Liver (tissue), 9 donors: Measurements from ENCODE around the gene UCN2. TPM values are rescaled to one million over a fixed set of nuclear protein-coding genes. Genes with fewer than 3 reads are reported as not detected.

Experiments
- DNase-seq: peaks from one replicate; pipeline ENCODE4 v3.0.0-alpha.2; 2017; ENCODE audit warnings: low spot score
- H3K27ac ChIP-seq, 2 donors: one replicate each; pipeline ENCODE4 v1.7.0; 2013; ENCODE audit warnings: inconsistent platforms in 2 of 2, low read length in 2 of 2, control low read depth in 1 of 2, low read depth in 1 of 2, mild to moderate bottlenecking in 1 of 2
- H3K27me3 ChIP-seq, 4 donors: one replicate each; pipeline versions ENCODE4 v1.6.1 to v1.7.0; 2013; ENCODE audit warnings: low read length in 3 of 4, inconsistent platforms in 1 of 4, mild to moderate bottlenecking in 1 of 4, moderate library complexity in 1 of 4; ENCODE audit not compliant: control insufficient read depth in 4 of 4, insufficient read depth in 4 of 4
- H3K36me3 ChIP-seq, 4 donors: one replicate each; pipeline versions ENCODE4 v1.6.1 to v1.7.0; 2013; ENCODE audit warnings: low read length in 3 of 4, mild to moderate bottlenecking in 3 of 4, low read depth in 1 of 4, moderate library complexity in 1 of 4; ENCODE audit not compliant: control insufficient read depth in 4 of 4, insufficient read depth in 3 of 4
- H3K4me1 ChIP-seq, 4 donors: one replicate each; pipeline versions ENCODE4 v1.6.1 to v1.7.0; 2013; ENCODE audit warnings: low read length in 3 of 4, mild to moderate bottlenecking in 3 of 4, moderate library complexity in 1 of 4; ENCODE audit not compliant: control insufficient read depth in 4 of 4, insufficient read depth in 4 of 4
- H3K4me3 ChIP-seq, 3 donors: one replicate each; pipeline versions ENCODE4 v1.6.1 to v1.7.0; 2013; ENCODE audit warnings: low read length in 3 of 3, control low read depth in 1 of 3, low read depth in 1 of 3, mild to moderate bottlenecking in 1 of 3
- H3K9ac ChIP-seq, 2 donors: one replicate each; pipeline ENCODE4 v1.7.0; 2013; ENCODE audit warnings: low read length in 2 of 2, mild to moderate bottlenecking in 2 of 2, moderate library complexity in 2 of 2, control low read depth in 1 of 2, low read depth in 1 of 2
- H3K9me3 ChIP-seq, 4 donors: one replicate each; pipeline versions ENCODE4 v1.6.1 to v1.7.0; 2013; ENCODE audit warnings: low read length in 3 of 4; ENCODE audit not compliant: control insufficient read depth in 4 of 4
- ATF3 ChIP-seq: IDR thresholded peaks from 2 replicates; pipeline ENCODE4 v1.6.1; 2016; ENCODE audit warnings: antibody characterized with exemption
- EGR1 ChIP-seq, 2 donors: IDR thresholded peaks; 2 replicates each; pipeline ENCODE4 v1.6.1; 2016 to 2018; ENCODE audit warnings: antibody characterized with exemption in 2 of 2, low read depth in 2 of 2
- FOXA1 ChIP-seq: IDR thresholded peaks from 2 replicates; pipeline ENCODE4 v1.6.1; 2016; ENCODE audit warnings: antibody characterized with exemption
- FOXA2 ChIP-seq: IDR thresholded peaks from 2 replicates; pipeline ENCODE4 v1.6.1; 2016; ENCODE audit warnings: antibody characterized with exemption
- GABPA ChIP-seq, 2 donors: IDR thresholded peaks in 1 of 2; conservative IDR thresholded peaks in 1 of 2; 2 replicates each; pipeline ENCODE4 v1.6.1; 2016; ENCODE audit warnings: antibody characterized with exemption in 2 of 2, mild to moderate bottlenecking in 1 of 2, moderate library complexity in 1 of 2
- HNF4A ChIP-seq, 2 donors: conservative IDR thresholded peaks; 2 replicates each; pipeline ENCODE4 v1.6.1; 2016; ENCODE audit warnings: antibody characterized with exemption in 2 of 2, mild to moderate bottlenecking in 2 of 2
- HNF4G ChIP-seq: IDR thresholded peaks from 2 replicates; pipeline ENCODE4 v1.6.1; 2016; ENCODE audit warnings: antibody characterized with exemption
- JUND ChIP-seq, 2 donors: IDR thresholded peaks; 2 replicates each; pipeline ENCODE4 v1.6.1; 2016; ENCODE audit warnings: antibody characterized with exemption in 2 of 2
- MAX ChIP-seq: IDR thresholded peaks from 2 replicates; pipeline ENCODE4 v1.6.1; 2016; ENCODE audit warnings: antibody characterized with exemption
- NR2F2 ChIP-seq: IDR thresholded peaks from 2 replicates; pipeline ENCODE4 v1.6.1; 2016; ENCODE audit warnings: antibody characterized with exemption
- RAD21 ChIP-seq, 2 donors: IDR thresholded peaks; 2 replicates each; pipeline ENCODE4 v1.6.1; 2016; ENCODE audit warnings: antibody characterized with exemption in 2 of 2, mild to moderate bottlenecking in 2 of 2
- REST ChIP-seq: IDR thresholded peaks from 2 replicates; pipeline ENCODE4 v1.6.1; 2016; ENCODE audit warnings: antibody characterized with exemption, mild to moderate bottlenecking
- RXRA ChIP-seq, 2 donors: IDR thresholded peaks; 2 replicates each; pipeline ENCODE4 v1.6.1; 2017 to 2018; ENCODE audit warnings: antibody characterized with exemption in 2 of 2, mild to moderate bottlenecking in 1 of 2
- SP1 ChIP-seq: IDR thresholded peaks from 2 replicates; pipeline ENCODE4 v1.6.1; 2018; ENCODE audit warnings: antibody characterized with exemption, mild to moderate bottlenecking
- TAF1 ChIP-seq: conservative IDR thresholded peaks from 2 replicates; pipeline ENCODE4 v1.6.1; 2016; ENCODE audit warnings: antibody characterized with exemption, mild to moderate bottlenecking
- YY1 ChIP-seq: IDR thresholded peaks from 2 replicates; pipeline ENCODE4 v1.6.1; 2016; ENCODE audit warnings: antibody characterized with exemption, mild to moderate bottlenecking
- ZBTB33 ChIP-seq: IDR thresholded peaks from 2 replicates; pipeline ENCODE4 v1.6.1; 2016; ENCODE audit warnings: antibody characterized with exemption
- WGBS: extraction: QIAGEN DNeasy Blood & Tissue Kit; methylation state at CpG from one replicate; pipeline ENCODE4 v1.1.7; 2013; 5-methylcytosine and 5-hydroxymethylcytosine counted together
- polyA plus RNA-seq, 2 donors: library from polyadenylated mRNA; stranded (reverse) in 1 of 2; unstranded in 1 of 2; fragments of 200-250 nt in 1 of 2; fragments of >200 nt in 1 of 2; fragmentation: Nextera tagmentation in 1 of 2; extraction: Ambion mirVana in 1 of 2; gene quantifications; one replicate each; pipeline versions ENCODE4 v1.2.1 to v1.2.3, GENCODE V29; 2013 to 2015
- total RNA-seq, 2 donors: library from RNA; depleted of rRNA; stranded (reverse); fragments of >200 nt; gene quantifications; one replicate each; pipeline ENCODE4 v1.2.3, GENCODE V29; 2014
- donor health status: healthy.
- donor health status: healthy.
- donor health status: healthy.
- donor health status: healthy.
- donor health status: healthy.

The UCN2 gene
- total and polyA plus RNA-seq, 4 donors = 0.08 TPM; not detected in 3

GRCh38 chr3:48536116-48536515 is 27.5 kb downstream of the UCN2 start:
- Histone ChIP-seq H3K27me3 (no peaks in the 10 kb centered on the region), H3K4me3 (no peak overlapping the region), H3K9me3 (no peaks in the 10 kb centered on the region), H3K36me3 (peaks cover 0 to 2% (median 0%) of the 10 kb centered on the region in 4 donors), H3K27ac (no peak overlapping the region), H3K4me1 (no peaks in the 10 kb centered on the region), H3K9ac (no peak overlapping the region)
- TF ChIP-seq RAD21 (IDR thresholded peaks at IDR 0.05) (no peak), HNF4A (conservative IDR thresholded peaks at IDR 0.05) (no peak), FOXA2 (no peak), REST (no peak), YY1 (no peak), RXRA (IDR thresholded peaks at IDR 0.05) (no peak), EGR1 (IDR thresholded peaks at IDR 0.05; ENCODE audit: low read depth in 2 of 2) (no peak), TAF1 (no peak), FOXA1 (no peak), MAX (no peak), NR2F2 (no peak), JUND (IDR thresholded peaks at IDR 0.05) (no peak), HNF4G (no peak), ATF3 (no peak), GABPA (IDR thresholded peaks at IDR 0.05 in 1 of 2, conservative IDR thresholded peaks at IDR 0.05 in 1 of 2) (no peak)
- DNase-seq = no peak
- WGBS = 95% methylated on average over 19 of the region's 19 CpGs

GRCh38 chr3:48535578-48535977 is 28.0 kb downstream of the UCN2 start:
- no peak overlapping the region for H3K4me3 ChIP-seq
- H3K9me3 ChIP-seq = no peaks in the 10 kb centered on the region
- WGBS = 97% methylated on average over 4 of the region's 4 CpGs
- no peaks in the 10 kb centered on the region for H3K27me3 ChIP-seq
- no peaks in the 10 kb centered on the region for H3K4me1 ChIP-seq
- H3K36me3 ChIP-seq = peaks cover 0 to 2% (median 0%) of the 10 kb centered on the region in 4 donors
- no peak for DNase-seq
- H3K27ac ChIP-seq = no peak overlapping the region
- H3K9ac ChIP-seq = no peak overlapping the region
- no peak for TF ChIP-seq EGR1 (IDR thresholded peaks at IDR 0.05; ENCODE audit: low read depth in 2 of 2)
- no peak for TF ChIP-seq NR2F2
- TF ChIP-seq FOXA2 = no peak
- no peak for TF ChIP-seq HNF4G
- TF ChIP-seq RXRA (IDR thresholded peaks at IDR 0.05) = no peak
- no peak for TF ChIP-seq GABPA (IDR thresholded peaks at IDR 0.05 in 1 of 2, conservative IDR thresholded peaks at IDR 0.05 in 1 of 2)
- no peak for TF ChIP-seq RAD21 (IDR thresholded peaks at IDR 0.05)
- no peak for TF ChIP-seq HNF4A (conservative IDR thresholded peaks at IDR 0.05)
- no peak for TF ChIP-seq REST
- TF ChIP-seq SP1 = no peak
- no peak for TF ChIP-seq ZBTB33
- TF ChIP-seq FOXA1 = no peak
